Lung microvascular endothelial cell (primary cell): Measurements from ENCODE around the gene STARD10. TPM values are rescaled to one million over a fixed set of nuclear protein-coding genes. Genes with fewer than 3 reads are reported as not detected.
A peak's percentile ranks its signal among the peaks of the same experiment; 100 is the strongest.

Source experiments
- DNase-seq, 2 donors: peaks; one replicate each; pipeline versions ENCODE4 v3.0.0 to v3.0.0-alpha.2; 2010; ENCODE audit warnings: low read depth in 2 of 2
- total RNA-seq: library from RNA; depleted of rRNA; stranded (reverse); fragments of >200 nt; gene quantifications from 2 replicates; pipeline ENCODE4 v1.2.1, GENCODE V29; 2014

STARD10 gene
- total RNA-seq, 1 donor from 2014 or later, result 90.5 TPM

DNA sequence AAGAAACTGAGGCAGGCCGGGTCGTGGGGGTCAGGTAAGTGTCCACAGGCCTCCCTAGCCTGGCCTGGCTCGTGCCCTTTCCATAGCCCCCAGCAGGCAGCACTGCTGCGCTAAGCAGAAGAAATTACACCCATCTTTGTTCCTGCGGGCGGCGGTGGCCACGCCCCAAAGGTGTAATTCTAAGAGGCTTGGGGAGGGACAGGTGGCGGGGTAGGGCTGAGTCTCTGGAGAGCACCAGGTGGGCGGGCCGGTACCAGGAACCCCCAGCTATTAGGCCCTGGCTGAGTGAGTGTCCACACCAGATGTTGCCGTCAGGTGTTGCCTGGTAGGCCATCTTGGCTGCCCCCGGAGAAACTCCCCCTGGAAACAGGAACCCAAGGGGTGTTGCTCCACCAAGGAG lies 29.3 kb downstream of the STARD10 start:
- no peak for DNase-seq

DNA sequence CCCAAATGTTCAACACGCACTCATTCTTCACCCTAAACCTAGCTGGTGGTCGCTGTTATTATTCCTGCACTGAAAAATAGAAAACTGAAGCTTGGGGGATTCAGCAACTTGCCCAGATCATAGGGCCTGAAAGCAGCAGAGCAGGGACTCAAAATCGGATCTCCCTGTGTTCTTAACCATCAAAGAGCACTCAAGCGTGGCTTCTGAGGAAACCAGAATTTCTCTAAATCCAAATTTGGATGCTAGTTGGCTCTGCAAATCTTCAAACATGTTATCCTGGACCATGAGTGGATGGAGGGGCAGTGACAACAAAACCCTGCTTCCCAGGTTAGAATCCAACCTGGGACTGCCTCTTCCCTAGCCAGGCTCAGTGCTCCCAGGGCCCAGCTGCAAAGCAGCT lies 30.0 kb downstream of the STARD10 start:
- DNase-seq, result no peak

DNA sequence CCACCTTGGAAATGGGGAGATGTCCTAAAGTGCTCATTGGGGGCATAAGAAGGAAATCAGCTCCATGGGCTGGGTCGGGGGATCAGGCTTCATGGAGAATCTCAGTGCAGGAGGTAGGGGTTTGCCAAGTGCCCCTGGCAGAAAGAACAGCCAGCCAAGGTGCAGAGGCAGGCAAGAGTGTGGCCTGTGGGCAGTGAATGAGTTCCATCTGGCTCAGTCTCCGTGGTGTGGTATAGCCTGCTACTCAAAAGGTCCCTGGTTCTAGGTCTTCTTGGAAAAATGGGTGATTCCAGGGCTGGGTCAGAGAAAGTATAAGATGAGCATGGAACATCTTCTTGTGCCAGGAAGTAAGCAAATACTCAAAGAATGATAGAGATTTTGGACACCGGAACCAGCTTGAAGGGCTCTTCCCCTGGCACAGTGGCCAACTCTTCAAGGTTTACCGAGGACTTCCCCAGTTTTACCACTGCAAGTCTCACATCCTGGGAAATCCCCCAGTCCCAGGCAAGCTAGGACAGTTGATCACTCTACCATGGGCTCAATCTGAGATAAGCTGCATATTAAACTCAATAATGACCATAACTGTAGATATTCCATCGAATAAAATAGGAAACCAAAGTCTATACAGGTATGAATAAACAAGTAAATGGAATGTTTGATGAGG lies 31.1 kb downstream of the STARD10 start:
- peak in 1 of 2 donors; percentile 48 for DNase-seq

DNA sequence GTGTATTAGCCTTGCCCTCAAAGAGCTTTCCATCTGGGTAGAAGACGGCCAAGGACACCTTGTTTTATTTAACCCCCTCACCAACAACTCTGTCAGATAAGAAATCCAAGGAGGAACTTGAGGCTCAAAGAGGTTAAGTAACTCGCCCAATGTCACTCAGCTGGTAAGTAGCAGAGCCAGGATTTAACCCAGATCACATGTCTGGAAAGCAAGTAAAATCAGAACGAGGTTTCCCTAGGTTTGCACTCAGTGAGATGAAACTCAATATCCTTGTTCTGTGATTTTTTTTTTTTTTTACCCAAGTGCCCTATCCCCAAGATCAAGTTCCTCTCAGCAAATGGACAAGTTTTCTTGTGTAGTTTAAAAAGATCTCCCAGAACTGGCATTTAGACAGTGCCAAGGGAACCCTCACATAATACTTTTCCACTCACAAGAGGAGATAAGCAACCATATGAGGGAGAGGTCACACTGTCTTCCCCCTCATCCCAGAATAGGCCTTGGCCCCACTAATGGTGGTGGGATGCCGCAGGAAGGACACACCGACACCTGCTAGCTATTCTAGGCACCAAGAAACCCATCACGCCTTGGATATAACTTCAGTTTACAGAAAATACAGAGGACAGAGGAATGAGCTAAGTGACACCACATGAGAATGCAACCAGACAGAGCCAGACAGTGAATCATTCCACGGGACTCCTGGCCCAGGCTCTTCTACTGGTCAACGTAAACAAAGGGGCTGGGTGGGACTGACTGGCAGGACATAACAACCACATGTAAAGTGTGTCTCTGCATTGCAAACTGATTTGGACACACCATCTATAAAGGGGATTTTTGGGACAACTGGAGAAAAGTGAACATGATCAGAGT lies 33.1 kb downstream of the STARD10 start:
- peak in 1 of 2 donors; percentile 61 for DNase-seq

DNA sequence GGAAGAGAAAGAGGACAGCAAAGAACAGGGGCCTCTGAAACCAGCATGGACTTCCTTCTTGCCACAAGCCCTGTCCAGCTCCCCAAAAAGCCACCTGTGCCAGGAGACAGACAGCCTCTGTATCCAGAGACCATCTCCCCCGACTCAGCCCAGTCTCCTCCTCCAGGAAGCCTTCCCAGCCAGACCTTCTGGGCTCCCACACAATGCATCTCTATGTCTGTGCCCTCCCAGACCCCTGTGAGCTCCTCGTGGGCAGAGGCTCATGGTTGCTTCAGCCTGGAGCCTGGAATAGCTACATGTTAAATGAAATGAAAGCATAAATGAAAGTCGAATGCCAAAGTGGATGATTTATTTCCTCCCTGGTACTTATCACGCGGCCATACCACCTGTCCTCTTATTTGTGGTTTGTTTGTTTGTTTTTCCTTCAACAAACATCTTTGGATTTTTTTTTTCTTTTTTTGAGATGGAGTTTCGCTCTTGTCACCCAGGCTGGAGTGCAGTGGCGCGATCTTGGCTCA lies 34.3 kb downstream of the STARD10 start:
- peak in 1 of 2 donors; percentile 27 for DNase-seq

DNA sequence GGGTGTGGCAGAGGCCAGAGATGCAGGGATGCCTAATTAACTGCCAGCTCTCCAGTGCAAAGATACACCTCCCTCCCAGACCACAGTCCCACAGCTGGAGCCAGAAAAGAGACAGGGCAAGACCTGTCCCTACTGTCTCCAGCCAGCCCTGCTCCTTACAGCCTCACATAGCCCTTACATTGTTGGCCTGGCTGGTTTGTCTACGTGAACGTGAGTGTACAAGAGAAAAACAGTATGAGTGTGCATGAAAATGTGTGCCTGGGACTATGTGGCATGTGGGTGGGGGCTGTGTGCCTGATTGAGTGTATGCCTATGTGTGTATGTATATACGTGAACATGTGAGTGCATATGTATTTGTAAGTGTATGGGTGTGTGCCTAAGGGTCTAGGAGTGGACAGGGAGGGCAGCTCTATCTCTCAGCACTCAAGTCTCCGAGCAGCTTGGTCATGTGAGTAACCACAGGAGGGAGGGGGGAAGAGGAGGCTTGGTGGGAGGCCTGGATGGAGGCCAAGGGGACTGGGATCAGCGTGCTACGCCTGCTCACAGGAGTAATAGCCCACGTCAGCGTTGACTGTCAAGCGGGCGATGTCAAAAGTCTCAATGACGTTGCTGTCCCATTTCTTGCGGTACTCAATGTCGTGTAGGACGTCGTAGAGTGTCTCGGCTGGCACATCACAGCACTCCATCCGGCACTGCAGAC lies 35.0 kb downstream of the STARD10 start:
- no peak for DNase-seq

DNA sequence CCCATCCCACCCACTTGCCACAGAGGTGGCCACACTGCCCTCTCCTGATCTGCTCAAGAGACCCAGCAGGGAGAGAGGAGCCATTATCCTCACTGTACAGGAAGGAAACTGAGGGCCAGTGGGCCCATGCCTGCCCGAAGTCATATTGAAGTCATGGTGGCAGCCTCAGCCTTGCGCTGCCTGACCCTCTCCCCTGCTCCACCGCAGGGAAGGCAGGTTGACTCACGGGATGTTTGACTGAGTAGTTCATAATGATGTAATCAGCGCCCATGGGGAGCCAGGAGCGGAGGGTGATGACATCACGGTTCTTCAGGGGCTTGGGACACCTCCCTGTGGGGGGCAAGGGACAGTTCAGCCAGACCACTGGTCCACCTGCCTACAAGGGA lies 35.5 kb downstream of the STARD10 start:
- peak in 1 of 2 donors; percentile 61 for DNase-seq

DNA sequence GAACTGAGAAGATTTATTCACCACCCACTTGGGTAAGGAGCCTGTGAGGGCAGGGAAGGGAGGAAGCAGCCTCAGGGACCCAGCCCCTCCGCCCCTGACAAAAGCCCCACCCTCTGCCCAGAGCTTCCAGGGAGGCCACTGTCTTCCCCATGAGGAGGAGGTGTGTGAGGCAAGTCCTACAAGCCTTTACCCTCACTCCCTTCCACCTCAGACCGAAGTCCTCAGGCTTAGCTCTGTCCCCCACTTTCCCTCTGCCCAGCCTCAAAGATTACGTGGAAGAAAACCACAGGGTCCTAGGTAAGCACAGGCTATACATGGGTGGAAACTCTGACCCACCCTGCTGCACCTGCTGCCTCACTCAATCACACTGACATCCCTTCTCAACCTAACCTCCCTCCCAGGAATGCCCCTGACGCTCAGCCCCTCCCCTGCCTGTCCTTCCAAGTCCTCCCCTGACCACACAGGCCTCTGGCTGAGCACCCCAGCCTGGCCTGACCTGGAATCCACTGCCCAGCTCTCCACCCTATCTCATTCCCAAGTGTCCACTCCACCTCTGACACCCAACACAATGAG lies 38.0 kb downstream of the STARD10 start:
- DNase-seq, result no peak

DNA sequence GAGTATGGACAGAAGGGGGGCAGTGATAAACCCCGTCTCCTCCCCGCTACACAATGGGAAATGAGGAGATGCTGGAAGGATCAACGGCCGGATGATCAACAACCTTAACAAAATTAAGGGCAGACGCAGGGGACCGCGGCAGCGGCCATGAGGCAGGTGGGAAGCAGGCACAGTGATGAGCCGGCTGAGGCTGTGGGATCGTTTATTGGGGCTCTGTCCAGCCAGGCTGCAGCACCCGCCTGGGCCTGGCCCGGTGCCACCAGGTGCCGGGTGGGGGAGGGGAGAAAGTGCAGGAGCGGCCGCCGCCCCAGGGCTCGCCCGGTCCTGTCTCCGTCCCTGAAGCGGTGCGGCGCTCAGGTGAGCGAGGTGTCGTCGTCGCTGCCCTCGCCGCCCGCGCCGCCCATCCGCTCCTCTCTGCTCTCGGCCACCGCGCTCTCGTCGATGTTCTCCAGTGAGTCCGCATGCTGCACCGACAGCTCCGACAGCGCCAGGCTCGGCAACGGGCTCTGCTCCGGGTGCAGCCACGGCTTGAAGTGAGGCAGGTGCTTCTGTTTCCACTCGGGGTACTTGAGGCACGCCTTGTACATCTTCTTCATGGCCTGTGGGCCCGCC lies 39.2 kb downstream of the STARD10 start:
- no peak for DNase-seq

DNA sequence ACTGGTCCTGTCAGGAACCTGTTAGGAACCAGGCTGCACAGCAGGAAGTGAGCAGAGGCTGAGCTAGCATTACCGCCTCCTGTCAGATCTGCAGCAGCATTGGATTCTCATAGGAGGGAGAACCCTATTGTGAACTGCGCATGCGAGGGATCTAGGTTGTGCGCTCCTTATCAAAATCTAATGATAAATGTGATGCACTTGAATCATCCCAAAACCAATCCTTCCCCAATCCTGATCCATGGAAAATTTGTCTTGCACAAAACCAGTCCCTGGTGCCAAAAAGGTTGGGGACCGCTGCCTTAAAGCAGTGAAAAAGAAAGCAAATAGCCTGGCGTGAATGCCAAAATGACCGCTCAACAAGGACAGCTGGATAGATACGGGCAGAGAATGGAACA lies 39.7 kb downstream of the STARD10 start:
- DNase-seq, result no peak

DNA sequence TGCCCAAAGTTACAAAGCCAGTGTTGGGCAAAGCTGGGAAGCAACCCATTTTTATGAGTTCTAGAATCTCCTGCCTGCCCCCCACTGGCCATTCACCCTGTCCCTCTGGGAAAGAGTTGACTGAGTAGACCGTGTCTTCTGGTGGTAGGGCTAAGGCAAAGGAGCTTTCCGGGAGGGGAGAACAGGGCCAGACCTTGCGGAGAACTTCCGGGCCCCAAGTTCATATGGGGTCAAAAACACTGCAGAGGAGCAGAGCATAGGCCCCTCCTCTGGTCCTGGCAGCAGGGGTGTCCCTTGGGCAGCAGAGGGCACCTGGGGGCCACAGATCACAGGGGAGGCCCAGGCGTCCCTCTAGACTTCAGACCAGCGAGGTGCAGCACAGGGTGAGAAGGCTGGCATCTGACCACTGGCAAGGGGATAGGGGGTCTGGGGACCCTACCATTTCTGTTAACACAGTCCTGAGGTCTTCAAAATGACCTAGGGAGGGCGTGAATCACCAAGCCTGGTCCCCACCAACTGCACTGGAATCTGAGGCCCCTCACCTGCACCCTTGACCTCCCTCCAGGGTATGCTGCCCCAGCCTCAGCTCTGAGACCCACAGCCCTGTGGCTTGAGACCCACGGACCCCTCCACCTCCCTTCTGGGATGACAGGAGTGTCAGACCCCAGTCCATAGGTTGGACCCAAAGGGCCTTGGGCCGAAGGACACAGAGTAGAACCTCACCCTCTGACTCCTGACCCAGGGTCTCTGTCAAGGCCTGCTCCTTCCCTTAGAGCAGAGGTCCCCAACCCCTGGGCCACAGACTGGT lies 40.3 kb downstream of the STARD10 start:
- DNase-seq, result no peak

DNA sequence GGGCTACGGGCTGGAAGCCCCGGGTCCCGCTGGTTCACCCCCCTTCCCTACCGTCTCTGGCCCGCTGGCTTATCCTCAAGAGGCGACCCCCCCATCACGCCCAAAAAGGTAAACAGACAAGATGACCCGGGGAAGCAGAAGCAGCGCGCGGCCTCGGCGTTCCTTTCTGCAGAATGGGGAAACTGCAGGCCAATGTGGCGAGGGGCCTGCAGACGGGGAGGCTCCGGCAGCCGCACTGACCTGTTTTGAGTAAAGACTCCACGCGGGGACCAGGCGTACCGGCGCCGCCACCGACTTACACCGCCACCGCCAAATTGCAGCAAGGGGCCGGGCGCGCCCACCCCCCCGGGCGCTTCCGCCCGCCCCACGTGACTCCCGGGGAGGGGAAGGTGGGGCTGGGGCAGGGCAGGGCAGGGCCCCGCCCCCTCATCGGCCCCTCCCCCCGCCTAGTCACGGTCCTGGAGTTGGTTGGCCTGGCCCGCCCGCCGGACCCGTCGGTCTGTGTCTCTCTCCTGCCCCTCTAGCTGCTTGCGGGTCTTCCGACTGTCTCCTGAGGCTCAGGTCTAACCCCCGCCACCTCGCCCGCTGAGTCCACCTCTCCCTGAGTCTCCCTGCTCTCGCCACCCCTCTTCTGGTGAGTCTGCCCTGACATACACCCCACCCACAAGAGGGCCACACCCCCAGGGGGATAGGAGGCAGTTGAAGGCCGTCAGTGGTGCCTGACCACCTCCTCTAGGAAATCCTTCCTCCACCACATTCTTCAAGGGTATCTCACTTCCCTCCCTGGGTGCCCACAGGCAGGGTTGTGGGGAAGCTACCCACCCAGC lies 41.5 kb downstream of the STARD10 start, which contains the start of gene ARAP1:
TSS of gene ARAP1 (minus strand) at position 321 of the 827 bp plus-strand sequence. CDS start 25,280 bp downstream, outside the sequence.
- peak; percentile 57 to 77 for DNase-seq

DNA sequence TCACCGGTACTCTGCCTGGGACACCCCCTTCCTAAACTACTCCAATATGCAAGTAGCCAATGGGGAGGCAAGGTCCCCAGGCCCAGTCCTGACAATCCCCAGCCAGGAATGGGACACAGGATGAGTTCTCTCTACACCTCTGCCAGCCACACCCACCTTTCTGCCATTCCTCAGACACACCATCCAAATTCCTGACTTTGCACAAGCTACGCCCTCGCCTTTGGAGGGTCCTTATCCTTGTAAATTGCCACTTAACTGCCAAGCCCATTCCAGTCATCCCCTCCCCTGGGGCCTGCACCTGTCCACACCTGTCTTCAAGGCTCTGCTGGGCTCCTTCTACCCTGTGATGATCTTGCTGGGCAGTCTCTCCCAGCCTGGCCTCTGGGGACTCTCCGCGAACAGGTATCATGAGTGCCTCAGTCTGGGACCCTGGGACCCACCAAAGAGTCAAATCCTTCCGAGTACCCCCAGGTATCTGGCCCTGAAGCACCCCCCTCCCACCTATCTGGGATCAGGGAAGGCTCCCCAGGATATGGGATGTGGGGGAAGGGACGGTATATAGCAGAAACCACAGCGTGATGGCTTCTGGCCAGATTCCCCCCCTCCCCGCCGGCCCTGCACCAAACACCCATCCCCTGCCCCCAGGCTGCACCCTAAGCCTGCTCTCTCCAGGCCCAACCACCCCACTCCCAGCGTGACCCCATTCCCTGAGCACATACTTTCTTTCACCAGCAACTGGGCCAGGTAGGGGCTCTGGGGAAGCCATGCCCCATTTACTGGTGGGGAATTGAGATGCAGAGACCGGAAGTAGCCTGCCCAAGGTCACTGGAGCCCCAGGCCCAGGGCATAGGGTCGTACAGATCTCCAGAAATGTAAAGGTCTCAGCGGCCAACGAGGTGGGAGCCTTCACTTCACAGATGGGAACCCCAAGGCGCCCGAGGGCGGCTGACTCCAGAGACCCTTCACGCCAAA lies 42.4 kb downstream of the STARD10 start:
- no peak for DNase-seq

DNA sequence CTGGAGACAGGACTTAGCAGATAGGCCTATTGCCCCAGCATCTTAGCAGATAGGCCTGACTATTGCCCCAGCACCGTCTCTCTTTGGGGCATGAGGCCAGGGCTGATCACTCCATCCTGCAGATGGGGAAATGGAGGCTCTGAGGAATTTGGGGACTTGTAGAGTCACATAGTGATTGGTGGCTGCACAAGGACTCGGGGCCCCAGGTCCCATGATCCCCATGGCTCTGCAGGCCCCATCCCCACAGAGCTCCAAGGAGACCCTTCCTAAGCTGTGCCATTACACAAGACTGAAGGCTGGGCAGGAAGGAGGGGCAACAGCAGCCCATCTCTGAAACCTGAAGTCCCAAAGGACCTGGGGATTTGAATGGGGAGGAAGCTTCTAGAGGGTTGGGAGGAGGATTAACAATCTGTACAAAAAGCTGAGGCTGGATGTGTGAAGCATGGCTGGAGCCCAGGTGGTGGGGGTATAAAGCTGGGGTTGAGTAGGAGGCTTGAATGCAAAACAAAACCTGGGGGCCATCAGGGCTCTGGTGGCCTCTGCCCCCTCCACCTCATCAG lies 43.2 kb downstream of the STARD10 start:
- no peak for DNase-seq

DNA sequence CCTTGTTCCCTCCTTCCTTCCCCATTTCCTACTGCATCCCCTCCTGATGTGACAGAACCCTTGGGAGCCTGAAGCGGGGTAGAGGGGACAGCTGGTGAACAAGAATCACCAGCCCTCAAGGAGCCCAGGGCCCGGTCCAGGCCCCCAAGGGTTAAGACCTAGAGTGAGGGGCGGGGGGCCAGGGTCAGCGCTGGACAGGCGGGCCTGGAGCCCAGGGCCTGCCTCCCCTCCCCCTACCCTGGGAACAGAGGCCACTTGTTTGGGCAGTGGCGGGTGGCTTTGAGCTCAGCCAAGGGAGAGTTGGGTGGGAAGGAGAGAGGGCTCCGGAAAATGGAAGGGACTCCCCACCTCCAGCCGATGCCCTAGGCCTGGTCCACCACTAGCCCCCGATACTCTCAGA lies 43.8 kb downstream of the STARD10 start:
- no peak for DNase-seq

DNA sequence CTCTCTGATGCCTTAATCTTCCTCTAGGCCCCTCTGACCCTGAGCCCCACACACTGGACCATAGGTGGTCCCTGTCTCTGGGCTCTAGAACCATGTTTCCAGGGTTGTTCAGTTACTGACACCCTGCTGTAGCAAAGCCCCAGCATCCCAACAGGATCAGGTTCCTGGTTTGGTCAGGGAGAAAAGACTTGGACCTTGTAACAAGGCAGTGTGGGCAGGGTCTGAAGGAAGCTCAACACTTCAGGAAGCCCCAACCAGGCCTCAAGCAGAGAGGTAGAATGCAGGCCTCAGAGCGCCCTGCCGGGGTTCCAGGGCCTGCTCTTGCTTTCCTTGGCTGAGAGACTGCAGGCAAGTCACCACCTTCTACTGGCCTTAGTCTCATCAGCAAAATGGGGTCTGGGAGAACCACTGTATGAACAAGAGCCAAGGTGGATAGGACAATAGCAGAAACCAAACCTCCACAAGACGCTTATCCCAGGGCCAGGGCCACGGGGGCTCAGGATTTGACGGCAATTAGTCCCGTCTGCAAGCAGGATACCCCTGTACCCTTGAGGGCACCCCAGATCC lies 46.5 kb downstream of the STARD10 start:
- DNase-seq, result no peak

DNA sequence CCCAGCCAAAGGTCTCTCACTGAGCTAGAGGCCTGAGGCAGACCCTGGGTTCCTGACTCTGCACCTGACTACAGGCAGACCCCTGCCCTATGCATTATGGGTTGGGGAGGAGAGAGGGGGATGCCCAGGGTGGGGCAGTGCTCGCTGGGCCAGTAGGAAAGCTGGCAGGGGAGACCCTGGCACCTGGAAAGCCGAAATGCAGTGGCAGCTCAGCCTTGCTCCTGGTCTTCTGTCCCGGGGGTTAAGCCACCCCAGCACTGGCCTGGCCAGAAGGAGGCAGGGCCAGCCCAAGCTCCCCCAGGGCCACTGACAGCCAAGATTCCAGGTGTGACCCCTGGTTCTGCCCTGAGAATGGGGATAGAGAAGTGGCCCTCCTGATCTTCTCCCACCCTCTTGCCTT lies 47.0 kb downstream of the STARD10 start:
- no peak for DNase-seq
